ENCODE results near the gene COPZ2. TPM values are rescaled to one million over a fixed set of nuclear protein-coding genes. Genes with fewer than 3 reads are reported as not detected.

The COPZ2 gene
- polyA plus RNA-seq, 3 donors: 4.2 to 12.2 (median 6.9) TPM

DNA sequence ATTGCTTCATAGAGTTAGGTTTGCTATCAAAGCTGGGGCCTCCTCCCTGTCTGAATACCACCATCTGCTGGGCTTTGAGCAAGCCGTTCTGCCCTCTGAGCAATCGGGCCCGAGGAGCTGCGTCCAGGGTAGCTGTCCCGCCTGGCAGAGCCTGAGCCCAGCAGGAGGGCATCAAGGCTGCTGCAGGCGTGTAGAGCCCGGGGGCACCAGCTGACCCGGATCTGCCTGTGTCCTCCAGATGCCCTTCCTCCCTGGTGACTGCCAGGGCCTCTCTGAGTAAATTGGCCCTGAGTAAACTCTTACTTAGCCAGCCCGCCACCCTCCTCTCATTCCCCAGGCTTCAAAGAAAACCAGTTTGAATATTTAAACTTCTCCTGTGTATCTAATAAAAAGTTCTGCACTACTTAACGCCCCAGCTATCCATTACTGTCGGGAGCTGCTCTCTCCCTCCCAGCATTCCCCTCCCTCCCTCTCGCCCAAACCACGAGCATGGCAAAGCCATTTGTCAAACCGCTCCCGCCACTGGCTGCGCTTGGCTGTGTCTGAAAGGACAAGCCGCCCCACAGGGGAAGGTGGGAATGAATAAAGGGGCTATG, 50.3 kb downstream of the COPZ2 start:
- Mint-ChIP-seq H3K36me3 (peaks cover 32 to 38% of the 10 kb centered on the region in 2 donors), H3K27ac (peak overlapping the region in 1 of 7 donors; percentile 35), H3K9me3 (no peaks in the 10 kb centered on the region), H3K4me1 (peaks cover 27% of the 10 kb centered on the region), H3K4me3 (no peak overlapping the region), H3K27me3 (ENCODE audit: low read depth in 3 of 3) (peaks cover 2 to 13% (median 2%) of the 10 kb centered on the region in 3 donors)
- H3K9me3 ChIP-seq (replicated peaks in 1 of 2; ENCODE audit: control insufficient read depth in 1 of 2, insufficient read depth in 1 of 2, low read length in 2 of 2): no peaks in the 10 kb centered on the region
- no peak overlapping the region for H3K4me3 ChIP-seq (replicated peaks in 1 of 3; ENCODE audit: low read depth in 2 of 3, low read length in 3 of 3)
- H3K9ac ChIP-seq (ENCODE audit: insufficient read depth, low read length, poor library complexity, severe bottlenecking): no peak overlapping the region
- no peak overlapping the region for H3K4me2 ChIP-seq (replicated peaks; ENCODE audit: extremely low read depth, low read length, poor library complexity, severe bottlenecking)
- H3K36me3 ChIP-seq (replicated peaks in 1 of 2; ENCODE audit: control insufficient read depth in 1 of 2, insufficient read depth in 2 of 2, low read length in 2 of 2): peaks cover 19 to 32% of the 10 kb centered on the region in 2 donors
- 84% methylated on average over 9 of the region's 17 CpGs for WGBS (ENCODE audit: insufficient coverage)
- DNase-seq: no peak
- TF ChIP-seq, protein P1, sequence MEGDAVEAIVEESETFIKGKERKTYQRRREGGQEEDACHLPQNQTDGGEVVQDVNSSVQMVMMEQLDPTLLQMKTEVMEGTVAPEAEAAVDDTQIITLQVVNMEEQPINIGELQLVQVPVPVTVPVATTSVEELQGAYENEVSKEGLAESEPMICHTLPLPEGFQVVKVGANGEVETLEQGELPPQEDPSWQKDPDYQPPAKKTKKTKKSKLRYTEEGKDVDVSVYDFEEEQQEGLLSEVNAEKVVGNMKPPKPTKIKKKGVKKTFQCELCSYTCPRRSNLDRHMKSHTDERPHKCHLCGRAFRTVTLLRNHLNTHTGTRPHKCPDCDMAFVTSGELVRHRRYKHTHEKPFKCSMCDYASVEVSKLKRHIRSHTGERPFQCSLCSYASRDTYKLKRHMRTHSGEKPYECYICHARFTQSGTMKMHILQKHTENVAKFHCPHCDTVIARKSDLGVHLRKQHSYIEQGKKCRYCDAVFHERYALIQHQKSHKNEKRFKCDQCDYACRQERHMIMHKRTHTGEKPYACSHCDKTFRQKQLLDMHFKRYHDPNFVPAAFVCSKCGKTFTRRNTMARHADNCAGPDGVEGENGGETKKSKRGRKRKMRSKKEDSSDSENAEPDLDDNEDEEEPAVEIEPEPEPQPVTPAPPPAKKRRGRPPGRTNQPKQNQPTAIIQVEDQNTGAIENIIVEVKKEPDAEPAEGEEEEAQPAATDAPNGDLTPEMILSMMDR (IDR thresholded peaks at IDR 0.05): no peak
- H3K27me3 ChIP-seq (ENCODE audit: control insufficient read depth in 2 of 2, insufficient read depth in 2 of 2, low read length in 2 of 2): peaks cover 0 to 5% of the 10 kb centered on the region in 2 donors
- no peaks in the 10 kb centered on the region for H3K79me2 ChIP-seq (ENCODE audit: insufficient read depth, low read length)
- H3K27ac ChIP-seq (ENCODE audit: low read depth in 1 of 2, low read length in 2 of 2): no peak overlapping the region
- H4K20me1 ChIP-seq (ENCODE audit: insufficient read depth, low read length): no peaks in the 10 kb centered on the region
- H3K4me1 ChIP-seq (ENCODE audit: control insufficient read depth in 1 of 2, insufficient read depth in 2 of 2, low read length in 2 of 2): peaks cover 5 to 20% of the 10 kb centered on the region in 2 donors
- H2AFZ ChIP-seq (ENCODE audit: insufficient read depth, low read depth, low read length, poor library complexity, severe bottlenecking): no peak overlapping the region
- intact Hi-C loops (cut with micrococcal nuclease): no loop called here

DNA sequence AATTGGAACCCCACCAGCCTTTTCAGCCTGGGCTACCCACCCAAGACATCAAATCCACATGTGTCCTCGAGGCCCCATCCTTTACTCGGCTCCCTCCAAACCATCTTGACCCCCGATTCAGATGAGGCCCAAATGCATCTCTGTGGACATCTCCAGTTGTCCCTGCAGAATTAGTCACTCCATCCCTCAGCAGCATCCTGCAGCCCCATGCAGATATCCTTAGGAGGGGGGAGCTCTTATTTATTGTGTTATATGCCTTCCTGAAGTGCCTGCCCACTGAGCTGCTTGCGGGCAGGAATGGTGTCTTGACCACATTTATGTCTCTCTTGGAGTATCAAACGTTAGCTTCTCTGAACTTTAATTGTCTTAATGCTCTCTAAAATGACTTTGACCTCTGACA, 51.1 kb downstream of the COPZ2 start:
- Histone ChIP-seq H3K79me2 (ENCODE audit: insufficient read depth, low read length) (no peaks in the 10 kb centered on the region), H3K4me2 (replicated peaks; ENCODE audit: extremely low read depth, low read length, poor library complexity, severe bottlenecking) (no peak overlapping the region), H3K9ac (ENCODE audit: insufficient read depth, low read length, poor library complexity, severe bottlenecking) (no peak overlapping the region), H3K27ac (ENCODE audit: low read depth in 1 of 2, low read length in 2 of 2) (no peak overlapping the region), H3K4me3 (replicated peaks in 1 of 3; ENCODE audit: low read depth in 2 of 3, low read length in 3 of 3) (no peak overlapping the region), H2AFZ (ENCODE audit: insufficient read depth, low read depth, low read length, poor library complexity, severe bottlenecking) (no peak overlapping the region), H3K36me3 (replicated peaks in 1 of 2; ENCODE audit: control insufficient read depth in 1 of 2, insufficient read depth in 2 of 2, low read length in 2 of 2) (peaks cover 27 to 41% of the 10 kb centered on the region in 2 donors), H3K9me3 (replicated peaks in 1 of 2; ENCODE audit: control insufficient read depth in 1 of 2, insufficient read depth in 1 of 2, low read length in 2 of 2) (no peaks in the 10 kb centered on the region), H4K20me1 (ENCODE audit: insufficient read depth, low read length) (no peaks in the 10 kb centered on the region), H3K4me1 (ENCODE audit: control insufficient read depth in 1 of 2, insufficient read depth in 2 of 2, low read length in 2 of 2) (peaks cover 8 to 28% of the 10 kb centered on the region in 2 donors), H3K27me3 (ENCODE audit: control insufficient read depth in 2 of 2, insufficient read depth in 2 of 2, low read length in 2 of 2) (peaks cover 0 to 5% of the 10 kb centered on the region in 2 donors)
- Mint-ChIP-seq H3K9me3 (no peaks in the 10 kb centered on the region), H3K27ac (no peak overlapping the region), H3K36me3 (peaks cover 39 to 46% of the 10 kb centered on the region in 2 donors), H3K4me3 (no peak overlapping the region), H3K4me1 (peaks cover 35% of the 10 kb centered on the region), H3K27me3 (ENCODE audit: low read depth in 3 of 3) (peaks cover 2 to 13% (median 2%) of the 10 kb centered on the region in 3 donors)
- TF ChIP-seq, protein P1 (IDR thresholded peaks at IDR 0.05): no peak
- 100% methylated on average over 1 of the region's 5 CpGs for WGBS (ENCODE audit: insufficient coverage)
- DNase-seq: no peak
- intact Hi-C loops (cut with micrococcal nuclease): no loop called here
